CD4-positive, alpha-beta T cell treated with Interleukin-15 for 1 hour (primary cell): ENCODE results near the gene PAM16.

ENCODE experiments used
- DNase-seq: peaks from one replicate; pipeline ENCODE4 v3.0.0-alpha.2; 2020

The PAM16 gene

GRCh38 chr16:4317532-4318450 lies 33.3 kb downstream of the PAM16 start:
- DNase-seq, result no peak

- no peak for DNase-seq
Observed at GRCh38 chr16:4316864-4317531, 34.1 kb downstream of the PAM16 start.

DNA sequence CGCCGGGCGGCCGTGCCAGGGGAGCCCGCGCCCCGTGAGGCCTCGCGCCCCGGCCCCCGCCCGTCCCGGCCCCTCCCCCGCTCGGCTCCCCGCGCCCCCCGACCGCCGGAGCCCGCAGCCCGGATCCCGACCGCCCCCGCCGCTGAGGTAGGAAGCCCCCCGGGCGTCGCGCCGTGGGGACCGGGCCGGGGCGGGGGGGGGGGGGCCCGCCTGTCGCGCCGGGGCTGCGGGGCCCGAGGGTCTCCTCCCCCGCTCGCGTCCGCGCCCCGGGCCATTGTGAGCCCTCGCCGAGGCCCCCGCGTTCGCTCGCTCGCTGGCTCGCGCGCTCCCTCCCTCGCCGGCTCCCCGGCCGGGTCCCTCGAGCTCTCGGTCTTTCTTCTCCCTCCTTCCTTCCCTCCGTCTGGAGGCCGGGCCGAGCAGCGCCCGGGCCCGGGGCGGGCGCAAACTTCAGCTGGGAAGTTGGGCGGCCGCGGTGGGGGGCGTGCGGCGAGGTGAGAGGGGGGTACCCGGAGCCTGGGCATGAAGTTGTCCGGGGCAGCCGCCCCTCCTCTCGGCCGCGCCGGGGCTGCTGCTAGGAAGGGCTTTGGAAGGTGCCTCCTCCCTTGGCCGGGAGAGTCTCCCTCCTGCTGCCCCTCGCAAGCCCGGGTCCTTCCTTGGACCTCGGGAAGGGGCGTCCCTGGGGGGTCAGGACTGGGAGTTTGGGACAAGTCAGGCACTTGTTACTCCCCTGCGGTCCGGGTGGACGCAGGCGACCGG lies 34.8 kb downstream of the PAM16 start:
- DNase-seq, result no peak

GRCh38 chr16:4315186-4316107 lies 35.7 kb downstream of the PAM16 start, which contains the start of gene GLIS2:
GLIS2 (plus strand) TSS chr16:4316067; CDS start chr16:4332281, 16,214 bp downstream.
- DNase-seq, result peak; percentile 34

GRCh38 chr16:4314532-4315185 lies 36.5 kb downstream of the PAM16 start:
- DNase-seq, result no peak

GRCh38 chr16:4313563-4314531 lies 37.3 kb downstream of the PAM16 start:
- no peak for DNase-seq

DNA sequence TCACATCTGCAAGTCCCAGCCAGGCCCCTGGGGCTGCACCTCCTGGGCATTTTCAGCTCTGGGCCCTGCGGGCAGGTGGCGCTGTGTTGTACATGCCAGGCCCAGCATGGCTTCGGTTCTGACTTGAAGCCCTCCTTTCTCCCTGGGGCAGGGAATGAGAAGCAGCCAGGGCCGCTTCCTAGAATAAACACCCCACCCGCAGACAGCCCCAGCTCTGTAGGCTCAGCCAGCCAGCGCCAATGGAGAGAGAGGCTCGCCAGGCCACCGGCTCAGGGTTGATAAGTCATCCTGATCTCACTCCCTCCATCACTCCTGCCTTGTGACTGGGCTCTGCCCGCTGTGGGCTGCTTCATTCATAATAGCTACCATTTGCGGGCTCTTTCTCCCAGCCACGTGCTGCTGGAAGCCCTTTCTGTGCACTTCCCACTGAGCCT lies 41.3 kb downstream of the PAM16 start:
- peak; percentile 67 for DNase-seq

- DNase-seq, result no peak
Observed at GRCh38 chr16:4309102-4309832, 41.9 kb downstream of the PAM16 start.

- peak; percentile 98 for DNase-seq
Observed at GRCh38 chr16:4307215-4308037, 43.7 kb downstream of the PAM16 start.

DNA sequence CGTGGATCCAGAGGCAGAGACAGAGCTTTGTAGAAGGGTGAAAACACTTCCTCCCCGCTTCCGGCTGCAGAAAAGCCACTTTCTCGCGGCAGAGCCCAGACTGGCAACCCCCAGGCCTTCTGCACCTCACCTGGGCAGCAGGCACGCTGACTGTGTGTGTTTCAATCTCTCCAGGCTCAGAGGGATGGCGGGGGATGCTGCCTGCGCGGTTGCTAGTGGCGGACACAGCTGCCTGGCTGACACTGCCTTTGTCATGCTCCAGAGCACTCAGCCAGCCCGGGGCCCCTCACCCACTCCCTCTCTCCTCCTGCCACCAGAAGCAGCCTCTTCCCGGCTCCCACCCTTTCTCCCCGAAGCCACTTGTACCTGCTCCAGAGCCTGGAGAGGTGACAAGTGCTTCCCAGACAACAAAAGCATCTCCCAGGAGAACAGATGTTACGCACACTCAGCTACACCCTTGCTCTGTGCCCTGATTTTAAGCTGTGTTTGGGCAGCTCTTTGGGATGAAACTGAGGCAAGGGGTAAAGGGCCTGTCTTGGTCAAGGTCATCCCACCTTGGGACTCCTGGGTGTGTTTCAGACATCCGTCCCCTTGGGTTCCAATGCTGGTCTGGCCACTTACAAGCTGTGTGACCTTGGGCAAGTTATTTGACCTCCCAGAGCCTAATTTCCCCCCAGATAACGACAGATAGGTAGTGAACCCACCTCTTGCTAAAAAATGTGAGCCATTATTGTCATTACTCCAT lies 44.5 kb downstream of the PAM16 start:
- DNase-seq, result peak; percentile 61

- no peak for DNase-seq
Observed at GRCh38 chr16:4303973-4304372, 47.1 kb downstream of the PAM16 start.

DNA sequence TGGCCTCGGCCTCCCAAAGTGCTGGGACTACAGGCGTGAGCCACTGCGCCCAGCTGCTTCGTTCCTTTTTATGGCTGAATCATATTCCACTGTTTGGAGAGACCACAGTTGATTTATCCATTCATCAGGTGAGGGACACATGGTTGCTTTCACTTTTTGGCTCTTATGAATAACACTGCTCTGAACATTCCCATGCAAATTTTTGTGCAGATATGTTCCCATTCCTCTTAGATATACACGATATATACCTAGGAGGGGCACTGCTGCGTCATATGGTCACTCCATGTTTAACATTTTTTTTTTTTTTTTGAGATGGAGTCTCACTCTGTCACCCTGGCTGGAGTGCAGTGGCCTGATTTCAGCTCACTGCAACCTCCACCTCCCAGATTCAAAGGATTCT lies 49.2 kb downstream of the PAM16 start:
- DNase-seq, result no peak

DNA sequence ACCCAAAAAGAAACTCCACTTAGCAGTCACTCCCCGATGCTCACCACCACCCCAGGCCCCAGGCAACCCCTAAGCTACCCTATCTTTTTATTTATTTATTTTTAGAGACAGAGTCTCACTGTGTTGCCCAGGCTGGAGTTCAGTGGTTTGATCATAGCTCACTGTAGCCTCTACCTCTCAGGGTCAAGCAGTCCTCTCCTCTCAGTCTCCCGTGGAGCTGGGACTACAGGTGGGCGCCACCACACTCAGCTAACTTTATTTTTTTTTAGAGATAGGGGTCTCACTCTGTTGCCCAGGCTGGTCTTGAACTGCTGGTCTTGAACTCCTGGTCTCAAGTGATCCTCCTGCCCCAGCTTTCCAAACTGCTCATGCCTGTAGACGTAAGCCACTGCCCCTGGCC lies 49.9 kb downstream of the PAM16 start:
- DNase-seq, result no peak

- no peak for DNase-seq
Observed at GRCh38 chr16:4298761-4299522, 52.2 kb downstream of the PAM16 start.

- no peak for DNase-seq
Observed at GRCh38 chr16:4297480-4297879, 53.6 kb downstream of the PAM16 start.

GRCh38 chr16:4295581-4295980 lies 55.5 kb downstream of the PAM16 start:
- no peak for DNase-seq

GRCh38 chr16:4293822-4294457 lies 57.2 kb downstream of the PAM16 start:
- DNase-seq, result no peak
